Prostate gland (tissue), 2 donors: ENCODE measurements around the gene EPS8L3.

Experiments used
- POLR2A ChIP-seq: fragments of 450-650 bp; IDR thresholded peaks from one replicate; pipeline ENCODE4 v1.6.1; 2016; ENCODE audit warnings: antibody characterized with exemption, mild to moderate bottlenecking
- TF ChIP-seq, protein P1 (sequence below), 4 experiments: fragments of 200-600 bp in 2 of 4; fragments of 450-650 bp in 2 of 4; sonication (generic) in 2 of 4; IDR thresholded peaks; 1 replicate in 3 of 4; 2 replicates in 1 of 4; pipeline ENCODE4 v1.5.1; 2016 to 2019; ENCODE audit warnings: antibody characterized with exemption in 4 of 4, mild to moderate bottlenecking in 2 of 4, moderate library complexity in 2 of 4

DNA sequence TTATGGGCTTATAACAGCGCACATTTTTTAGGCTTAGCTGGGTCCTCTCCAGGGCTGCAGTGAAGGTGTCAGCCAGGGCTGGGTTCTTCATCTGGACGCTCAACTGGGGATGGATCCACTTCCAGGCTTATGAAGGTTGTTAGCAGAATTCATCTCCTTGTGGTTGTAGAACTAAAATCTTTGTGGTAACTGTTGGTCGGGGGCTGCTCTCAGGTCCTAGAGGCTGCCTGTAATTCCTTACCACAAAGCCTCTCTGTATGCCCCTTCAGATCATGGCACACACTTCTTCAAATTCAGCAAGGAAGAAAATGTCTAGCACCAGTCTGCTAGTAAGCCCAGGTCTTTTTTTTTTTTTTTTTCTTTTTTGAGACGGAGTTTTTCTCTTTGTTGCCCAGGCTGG, 40.9 kb upstream of the EPS8L3 start:
- TF ChIP-seq, protein P1, sequence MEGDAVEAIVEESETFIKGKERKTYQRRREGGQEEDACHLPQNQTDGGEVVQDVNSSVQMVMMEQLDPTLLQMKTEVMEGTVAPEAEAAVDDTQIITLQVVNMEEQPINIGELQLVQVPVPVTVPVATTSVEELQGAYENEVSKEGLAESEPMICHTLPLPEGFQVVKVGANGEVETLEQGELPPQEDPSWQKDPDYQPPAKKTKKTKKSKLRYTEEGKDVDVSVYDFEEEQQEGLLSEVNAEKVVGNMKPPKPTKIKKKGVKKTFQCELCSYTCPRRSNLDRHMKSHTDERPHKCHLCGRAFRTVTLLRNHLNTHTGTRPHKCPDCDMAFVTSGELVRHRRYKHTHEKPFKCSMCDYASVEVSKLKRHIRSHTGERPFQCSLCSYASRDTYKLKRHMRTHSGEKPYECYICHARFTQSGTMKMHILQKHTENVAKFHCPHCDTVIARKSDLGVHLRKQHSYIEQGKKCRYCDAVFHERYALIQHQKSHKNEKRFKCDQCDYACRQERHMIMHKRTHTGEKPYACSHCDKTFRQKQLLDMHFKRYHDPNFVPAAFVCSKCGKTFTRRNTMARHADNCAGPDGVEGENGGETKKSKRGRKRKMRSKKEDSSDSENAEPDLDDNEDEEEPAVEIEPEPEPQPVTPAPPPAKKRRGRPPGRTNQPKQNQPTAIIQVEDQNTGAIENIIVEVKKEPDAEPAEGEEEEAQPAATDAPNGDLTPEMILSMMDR (IDR thresholded peaks at IDR 0.05) = no peak
- no peak for TF ChIP-seq POLR2A
